Activated CD4-positive, alpha-beta memory T cell treated with anti-CD3 and anti-CD28 coated beads for 36 hours (primary cell): ENCODE measurements around the gene DCST2. TPM values are rescaled to one million over a fixed set of nuclear protein-coding genes. Genes with fewer than 3 reads are reported as not detected.

Experiments used
- CTCF ChIA-PET: fragments of 350-600 bp; sonication (Branson Sonifier 250); formaldehyde crosslinking; loops from one replicate; lab custom pipeline; 2021; ENCODE audit warnings: antibody characterized with exemption, inconsistent platforms; lab: Charles Lee
- POLR2A ChIA-PET: fragments of 350-600 bp; sonication (Branson Sonifier 250); formaldehyde crosslinking; loops from one replicate; lab custom pipeline; 2021; ENCODE audit warnings: antibody characterized with exemption; lab: Charles Lee
- DNase-seq: peaks from one replicate; pipeline ENCODE4 v3.0.0-alpha.2; 2020
- H3K27ac Mint-ChIP-seq: one replicate; pipeline ENCODE4 v1.8.0; 2021; ENCODE audit warnings: mixed read lengths
- H3K27me3 Mint-ChIP-seq: one replicate; pipeline ENCODE4 v1.8.0; 2021; ENCODE audit warnings: mixed read lengths
- H3K36me3 Mint-ChIP-seq: one replicate; pipeline ENCODE4 v1.8.0; 2021; ENCODE audit warnings: mixed read lengths
- H3K4me1 Mint-ChIP-seq: one replicate; pipeline ENCODE4 v1.8.0; 2021; ENCODE audit warnings: low read depth, mixed read lengths
- H3K4me3 Mint-ChIP-seq: one replicate; pipeline ENCODE4 v1.8.0; 2021; ENCODE audit warnings: mild to moderate bottlenecking, mixed read lengths
- H3K9me3 Mint-ChIP-seq: one replicate; pipeline ENCODE4 v1.8.0; 2021; ENCODE audit warnings: mixed read lengths
- intact Hi-C: fragments of 100-400 bp; cut with micrococcal nuclease; formaldehyde crosslinking; loops from one replicate; pipeline ENCODE4 v1.15.1; 2023
- microRNA-seq: library from miRNA; unstranded; fragments of <30 nt; microRNA quantifications from one replicate; pipeline ENCODE4 v1.2.0, GENCODE V29; 2022; ENCODE audit warnings: borderline number of aligned reads, borderline microRNAs expressed, borderline replicate concordance
- total RNA-seq, 2 experiments: library from RNA; stranded (reverse); gene quantifications; one replicate each; pipeline ENCODE4 v1.2.3, GENCODE V29; 2021

The DCST2 gene
- total RNA-seq, 2 experiments from 2014 or later, result 1.1 to 1.3 TPM

- peak overlapping the region; percentile 25 for H3K4me3 Mint-ChIP-seq
Measured at GRCh38 chr1:154971341-154971998, 62.1 kb downstream of the DCST2 start.

GRCh38 chr1:154970631-154971340, 62.8 kb downstream of the DCST2 start, which contains the start of gene SHC1:
SHC1 (minus strand) TSS chr1:154970747; CDS start chr1:154970526, 221 bp downstream.
- Mint-ChIP-seq H3K9me3 (no peaks in the 10 kb centered on the region), H3K4me3 (peak within 1 kb of the TSS; percentile 25), H3K36me3 (peaks cover 6% of the 10 kb centered on the region), H3K27me3 (no peaks in the 10 kb centered on the region), H3K27ac (peak within 1 kb of the TSS; percentile 82), H3K4me1 (peaks cover 31% of the 10 kb centered on the region)
- CTCF ChIA-PET, result interaction anchor here (0.8 to 12.9 kb wide), 9 partner anchors 9 to 91 kb away, joined by 3 to 80 read pairs (median 5); partner anchors contain the start of genes ADAM15, PBXIP1 and PYGO2
- intact Hi-C loops, result no loop called here
- peak; percentile 64 for DNase-seq
- POLR2A ChIA-PET, result interaction anchor here (1.3 kb wide), 1 partner anchor 10 kb away, joined by 6 read pairs; the partner anchor contains the start of gene PYGO2

More at GRCh38 chr1:154971341-154971998, 62.1 kb downstream of the DCST2 start:
- CTCF ChIA-PET, result interaction anchor here (0.7 to 12.9 kb wide), 7 partner anchors 10 to 201 kb away, joined by 3 to 80 read pairs (median 3); partner anchors contain the start of genes KRTCAP2 and PYGO2
- no peaks in the 10 kb centered on the region for H3K27me3 Mint-ChIP-seq
- intact Hi-C loops, result no loop called here
- DNase-seq, result no peak
- peak overlapping the region; percentile 82 for H3K27ac Mint-ChIP-seq
- POLR2A ChIA-PET, result interaction anchor here (1.3 kb wide), 1 partner anchor 10 kb away, joined by 6 read pairs; the partner anchor contains the start of gene PYGO2
- H3K36me3 Mint-ChIP-seq, result peaks cover 6% of the 10 kb centered on the region
- H3K9me3 Mint-ChIP-seq, result no peaks in the 10 kb centered on the region
- H3K4me1 Mint-ChIP-seq, result peaks cover 31% of the 10 kb centered on the region

GRCh38 chr1:154969860-154970452, 63.6 kb downstream of the DCST2 start:
- Mint-ChIP-seq H3K27me3 (no peaks in the 10 kb centered on the region), H3K36me3 (peaks cover 6% of the 10 kb centered on the region), H3K4me1 (peaks cover 31% of the 10 kb centered on the region), H3K9me3 (no peaks in the 10 kb centered on the region), H3K4me3 (no peak overlapping the region), H3K27ac (peak overlapping the region; percentile 28)
- intact Hi-C loops, result no loop called here
- POLR2A ChIA-PET, result interaction anchor here (0.6 kb wide), 1 partner anchor 15 kb away, joined by 6 read pairs; no protein-coding TSS in a partner anchor
- DNase-seq, result no peak
- CTCF ChIA-PET, result interaction anchor here (0.6 to 12.9 kb wide), 9 partner anchors 8 to 92 kb away, joined by 3 to 80 read pairs (median 5); partner anchors contain the start of genes ADAM15, PBXIP1 and PYGO2

- Mint-ChIP-seq H3K27ac (peak overlapping the region; percentile 28), H3K9me3 (no peaks in the 10 kb centered on the region), H3K4me1 (peaks cover 31% of the 10 kb centered on the region), H3K4me3 (no peak overlapping the region), H3K27me3 (no peaks in the 10 kb centered on the region), H3K36me3 (peaks cover 9% of the 10 kb centered on the region)
- no peak for DNase-seq
- ChIA-PET POLR2A (no interaction called here), CTCF (interaction anchor here (0.9 to 12.9 kb wide), 3 partner anchors 25 to 92 kb away, joined by 3 to 80 read pairs (median 5); no protein-coding TSS in a partner anchor)
- intact Hi-C loops, result no loop called here
Measured at GRCh38 chr1:154969246-154969645, 64.3 kb downstream of the DCST2 start.

GRCh38 chr1:154968731-154969130, 64.8 kb downstream of the DCST2 start:
- CTCF ChIA-PET, result interaction anchor here (12.9 kb wide), 1 partner anchor 29 kb away, joined by 80 read pairs; no protein-coding TSS in a partner anchor
- Mint-ChIP-seq H3K27me3 (no peaks in the 10 kb centered on the region), H3K9me3 (no peaks in the 10 kb centered on the region), H3K4me1 (peaks cover 34% of the 10 kb centered on the region), H3K36me3 (peaks cover 12% of the 10 kb centered on the region), H3K4me3 (no peak overlapping the region), H3K27ac (peak overlapping the region; percentile 28)
- POLR2A ChIA-PET, result no interaction called here
- DNase-seq, result no peak
- intact Hi-C loops, result no loop called here

Small RNA genes lying within 50 kb of the gene (microRNA-seq; reads per million reads assigned to microRNA genes)
- not detected for gene MIR4258

Other genes with a start within 250 kb of the DCST2 start
- under 1 TPM; 0.02 to 0.14 TPM for gene KCNN3, start 163.5 kb downstream of the DCST2 start, total RNA-seq
- 10 to 100 TPM; 51.2 to 54.0 TPM for gene PMVK, start 97.1 kb downstream of the DCST2 start, total RNA-seq
- 10 to 100 TPM; 55.9 to 57.3 TPM for gene PBXIP1, start 77.7 kb downstream of the DCST2 start, total RNA-seq
- gene PYGO2, start 72.0 kb downstream of the DCST2 start, total RNA-seq, result 10 to 100 TPM; 31.5 to 32.4 TPM
- 10 to 100 TPM; 43.4 to 46.5 TPM for gene SHC1, start 63.0 kb downstream of the DCST2 start, total RNA-seq
- gene CKS1B, start 59.1 kb downstream of the DCST2 start, total RNA-seq, result 100 to 1,000 TPM; 197 to 205 TPM
- 10 to 100 TPM; 45.4 to 49.4 TPM for gene FLAD1, start 50.4 kb downstream of the DCST2 start, total RNA-seq
- under 1 TPM; 0.36 to 0.56 TPM for gene LENEP, start 40.2 kb downstream of the DCST2 start, total RNA-seq
- gene ZBTB7B, start 31.0 kb downstream of the DCST2 start, total RNA-seq, result 100 to 1,000 TPM; 124 to 125 TPM
- gene DCST1, start within 50 bp of the DCST2 start, total RNA-seq, result under 1 TPM in 1 of 2 experiments, not detected in 1; 0.14 TPM
- 10 to 100 TPM; 54.3 to 60.5 TPM for gene ADAM15, start 17.5 kb upstream of the DCST2 start, total RNA-seq
- gene EFNA4, start 30.0 kb upstream of the DCST2 start, total RNA-seq, result 1 to 10 TPM; 5.0 to 6.1 TPM
- gene EFNA3, start 45.1 kb upstream of the DCST2 start, total RNA-seq, result 1 to 10 TPM; 2.4 to 2.6 TPM
- under 1 TPM in 1 of 2 experiments, not detected in 1; 0.24 TPM for gene EFNA1, start 94.1 kb upstream of the DCST2 start, total RNA-seq
- gene SLC50A1, start 102.1 kb upstream of the DCST2 start, total RNA-seq, result 10 to 100 TPM; 60.1 TPM
- gene DPM3, start 106.8 kb upstream of the DCST2 start, total RNA-seq, result 10 to 100 TPM; 34.1 to 37.7 TPM
- 100 to 1,000 TPM; 138 to 146 TPM for gene KRTCAP2, start 139.5 kb upstream of the DCST2 start, total RNA-seq
- 1 to 10 TPM; 6.3 to 7.1 TPM for gene TRIM46, start 140.1 kb upstream of the DCST2 start, total RNA-seq
- gene THBS3, start 174.1 kb upstream of the DCST2 start, total RNA-seq, result 10 to 100 TPM; 15.6 to 17.3 TPM
- gene MTX1, start 174.9 kb upstream of the DCST2 start, total RNA-seq, result 10 to 100 TPM; 45.2 to 47.9 TPM
- 10 to 100 TPM; 32.9 to 34.1 TPM for gene ENTREP3, start 221.7 kb upstream of the DCST2 start, total RNA-seq
- 10 to 100 TPM; 89.6 to 91.7 TPM for gene SCAMP3, start 228.6 kb upstream of the DCST2 start, total RNA-seq
- gene CLK2, start 239.7 kb upstream of the DCST2 start, total RNA-seq, result 10 to 100 TPM; 62.0 to 68.1 TPM
- gene HCN3, start 243.7 kb upstream of the DCST2 start, total RNA-seq, result 1 to 10 TPM; 1.9 to 2.4 TPM